NB4 (cell line): ENCODE data around the gene ZFAND3.

ENCODE experiments used
- CTCF ChIP-seq: IDR thresholded peaks from one replicate; pipeline ENCODE4 v1.5.1; 2012; ENCODE audit warnings: low read depth, low read length
- MAX ChIP-seq: IDR thresholded peaks from 2 replicates; pipeline ENCODE4 v1.6.1; 2011; ENCODE audit warnings: low read depth, low read length
- MYC ChIP-seq: IDR thresholded peaks from 2 replicates; pipeline ENCODE4 v1.6.1; 2011; ENCODE audit warnings: low read depth, low read length
- POLR2A ChIP-seq: IDR thresholded peaks from 2 replicates; pipeline ENCODE4 v1.6.1; 2011; ENCODE audit warnings: mild to moderate bottlenecking; ENCODE audit not compliant: insufficient read length; ENCODE audit errors: extremely low read depth

DNA sequence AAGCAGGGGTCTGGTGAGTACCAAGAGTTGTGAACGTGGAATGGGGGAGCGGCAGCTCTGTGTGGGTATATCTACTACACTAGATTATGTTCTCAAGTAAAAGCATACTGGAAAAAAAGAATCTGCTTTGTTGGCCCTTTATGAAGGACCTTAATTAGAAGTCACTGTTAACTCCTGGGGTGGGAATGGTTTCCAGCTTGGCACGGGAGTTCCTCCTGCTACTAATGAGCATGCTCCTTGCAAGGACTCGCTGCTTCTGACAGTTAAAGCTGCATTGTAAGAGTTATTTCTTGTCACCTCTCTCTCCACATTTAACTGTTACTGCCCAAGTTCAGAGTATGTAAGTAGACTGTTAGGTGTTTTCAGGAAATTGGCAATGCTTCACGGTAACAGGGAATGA lies 292.7 kb downstream of the ZFAND3 start:
- TF ChIP-seq MAX (no peak), CTCF (no peak), POLR2A (no peak), MYC (no peak)
